GM12878 (cell line): ENCODE results near the gene SLF2. TPM values are rescaled to one million over a fixed set of nuclear protein-coding genes. Genes with fewer than 3 reads are reported as not detected.
A peak's percentile ranks its signal among the peaks of the same experiment; 100 is the strongest.

ENCODE experiments used
- LARP7 ChIP-seq: fragments of 450-650 bp; IDR thresholded peaks from 2 replicates; pipeline ENCODE4 v1.6.1; 2017; ENCODE audit warnings: mild to moderate bottlenecking
- MYB ChIP-seq: fragments of 150-350 bp; IDR thresholded peaks from 2 replicates; pipeline ENCODE4 v1.6.1; 2014; ENCODE audit warnings: mild to moderate bottlenecking, low read depth, low read length, borderline replicate concordance
- NFIC ChIP-seq: IDR thresholded peaks from 2 replicates; pipeline ENCODE4 v1.6.1; 2012; ENCODE audit warnings: low read depth, mild to moderate bottlenecking, inconsistent platforms, low read length, moderate library complexity
- RUNX3 ChIP-seq: IDR thresholded peaks from 2 replicates; pipeline ENCODE4 v1.6.1; 2012; ENCODE audit warnings: low read length, inconsistent platforms
- ZNF24 ChIP-seq: fragments of 450-650 bp; IDR thresholded peaks from 2 replicates; pipeline ENCODE4 v1.6.1; 2017; ENCODE audit warnings: antibody characterized with exemption, mild to moderate bottlenecking
- ZSCAN29 ChIP-seq: fragments of 450-650 bp; IDR thresholded peaks from 2 replicates; pipeline ENCODE4 v1.6.1; 2017; ENCODE audit warnings: mild to moderate bottlenecking, moderate library complexity
- polyA plus RNA-seq, 11 experiments: library from polyadenylated mRNA; depleted of rRNA in 4 of 11; unstranded in 6 of 11; stranded (reverse) in 5 of 11; fragments of >200 nt; fragmentation: Nextera tagmentation in 4 of 11; fragmentation: Illumina TruSeq in 1 of 11; extraction: Ambion mirVana in 4 of 11; extraction: Trizol in 1 of 11; gene quantifications; 1 replicate in 1 of 11; 2 replicates in 10 of 11; pipeline versions ENCODE4 v1.2.1 to v1.2.3, GENCODE V29; 2011 to 2016; ENCODE audit warnings: inconsistent platforms in 2 of 11, missing spikeins in 2 of 11, low read depth in 1 of 11
- total RNA-seq, 4 experiments: library from RNA; depleted of rRNA in 3 of 4; stranded (reverse); fragments of >200 nt in 3 of 4; fragmentation: Illumina TruSeq in 1 of 4; extraction: Trizol in 1 of 4; gene quantifications; 2 replicates each; pipeline versions ENCODE4 v1.2.1 to v1.2.3, GENCODE V29; 2013 to 2021
- TF ChIP-seq, protein P1 (sequence below): fragments of 450-650 bp; IDR thresholded peaks from 2 replicates; pipeline ENCODE4 v1.6.1; 2017; ENCODE audit warnings: mild to moderate bottlenecking, moderate library complexity
- TF ChIP-seq, protein P2 (sequence below): IDR thresholded peaks from 2 replicates; pipeline ENCODE4 v1.6.1; 2012; ENCODE audit warnings: low read depth, low read length, improper control_type of control experiment
- TF ChIP-seq, protein P3 (sequence below): fragments of 450-650 bp; IDR thresholded peaks from 2 replicates; pipeline ENCODE4 v1.6.1; 2017; ENCODE audit warnings: mild to moderate bottlenecking
- TF ChIP-seq, protein P4 (sequence below): IDR thresholded peaks from 2 replicates; pipeline ENCODE4 v1.6.1; 2011; ENCODE audit warnings: low read depth, low read length, improper control_type of control experiment, borderline replicate concordance
- TF ChIP-seq, protein P5 (sequence below): fragments of 150-350 bp; IDR thresholded peaks from 2 replicates; pipeline ENCODE4 v1.6.1; 2016; ENCODE audit warnings: low read depth, low read length
- TF ChIP-seq, protein P6 (sequence below): fragments of 450-650 bp; IDR thresholded peaks from 2 replicates; pipeline ENCODE4 v1.6.1; 2016; ENCODE audit warnings: mild to moderate bottlenecking, moderate library complexity, borderline replicate concordance

The SLF2 gene
- total and polyA plus RNA-seq, 10 of the 15 experiments (the other 5 are each of a cell fraction or from before 2014, with no cell fraction given), result 3.0 to 25.2 (median 17.9) TPM

DNA sequence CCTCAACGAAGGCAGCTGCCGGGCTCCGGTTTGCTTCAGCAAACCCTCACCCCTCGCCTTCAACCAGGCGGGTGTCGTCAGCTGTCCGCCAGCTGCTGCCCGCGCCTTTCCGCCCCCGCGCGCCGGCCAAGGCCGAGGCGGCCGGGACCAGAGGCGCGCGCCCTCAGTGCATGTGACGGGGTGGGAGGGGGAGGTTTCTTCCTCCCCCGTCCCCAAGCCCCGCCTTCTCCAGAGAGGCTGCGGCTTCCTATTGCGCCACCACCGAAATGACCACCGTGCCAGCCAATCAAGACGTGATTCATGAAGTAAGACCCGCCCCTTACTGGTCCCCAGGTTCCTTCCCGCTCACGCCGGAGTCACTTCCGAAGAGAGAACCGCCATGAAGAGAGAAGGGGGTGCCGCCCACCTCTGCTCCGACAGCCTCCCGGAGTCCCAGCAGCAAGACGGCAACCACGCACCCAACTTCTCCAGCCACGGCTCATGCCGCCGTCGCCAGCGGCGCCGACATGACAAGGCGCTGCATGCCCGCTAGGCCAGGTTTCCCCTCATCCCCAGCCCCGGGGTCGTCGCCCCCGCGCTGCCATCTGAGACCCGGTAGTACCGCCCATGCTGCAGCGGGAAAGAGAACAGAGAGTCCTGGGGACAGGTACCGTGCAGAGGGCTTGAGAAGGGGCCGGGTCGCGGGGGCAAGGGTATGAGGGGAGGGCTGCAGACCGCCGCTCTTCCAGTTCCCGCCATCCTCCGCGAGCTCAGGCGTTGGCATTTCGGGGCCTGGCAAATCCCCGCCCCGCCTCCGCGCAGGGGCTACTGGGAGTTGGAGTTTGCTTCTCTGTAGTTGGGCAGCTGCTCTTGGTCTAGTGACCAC lies at the start of gene SLF2 (continued):
- TF ChIP-seq, protein P1, sequence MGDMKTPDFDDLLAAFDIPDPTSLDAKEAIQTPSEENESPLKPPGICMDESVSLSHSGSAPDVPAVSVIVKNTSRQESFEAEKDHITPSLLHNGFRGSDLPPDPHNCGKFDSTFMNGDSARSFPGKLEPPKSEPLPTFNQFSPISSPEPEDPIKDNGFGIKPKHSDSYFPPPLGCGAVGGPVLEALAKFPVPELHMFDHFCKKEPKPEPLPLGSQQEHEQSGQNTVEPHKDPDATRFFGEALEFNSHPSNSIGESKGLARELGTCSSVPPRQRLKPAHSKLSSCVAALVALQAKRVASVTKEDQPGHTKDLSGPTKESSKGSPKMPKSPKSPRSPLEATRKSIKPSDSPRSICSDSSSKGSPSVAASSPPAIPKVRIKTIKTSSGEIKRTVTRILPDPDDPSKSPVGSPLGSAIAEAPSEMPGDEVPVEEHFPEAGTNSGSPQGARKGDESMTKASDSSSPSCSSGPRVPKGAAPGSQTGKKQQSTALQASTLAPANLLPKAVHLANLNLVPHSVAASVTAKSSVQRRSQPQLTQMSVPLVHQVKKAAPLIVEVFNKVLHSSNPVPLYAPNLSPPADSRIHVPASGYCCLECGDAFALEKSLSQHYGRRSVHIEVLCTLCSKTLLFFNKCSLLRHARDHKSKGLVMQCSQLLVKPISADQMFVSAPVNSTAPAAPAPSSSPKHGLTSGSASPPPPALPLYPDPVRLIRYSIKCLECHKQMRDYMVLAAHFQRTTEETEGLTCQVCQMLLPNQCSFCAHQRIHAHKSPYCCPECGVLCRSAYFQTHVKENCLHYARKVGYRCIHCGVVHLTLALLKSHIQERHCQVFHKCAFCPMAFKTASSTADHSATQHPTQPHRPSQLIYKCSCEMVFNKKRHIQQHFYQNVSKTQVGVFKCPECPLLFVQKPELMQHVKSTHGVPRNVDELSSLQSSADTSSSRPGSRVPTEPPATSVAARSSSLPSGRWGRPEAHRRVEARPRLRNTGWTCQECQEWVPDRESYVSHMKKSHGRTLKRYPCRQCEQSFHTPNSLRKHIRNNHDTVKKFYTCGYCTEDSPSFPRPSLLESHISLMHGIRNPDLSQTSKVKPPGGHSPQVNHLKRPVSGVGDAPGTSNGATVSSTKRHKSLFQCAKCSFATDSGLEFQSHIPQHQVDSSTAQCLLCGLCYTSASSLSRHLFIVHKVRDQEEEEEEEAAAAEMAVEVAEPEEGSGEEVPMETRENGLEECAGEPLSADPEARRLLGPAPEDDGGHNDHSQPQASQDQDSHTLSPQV, result 0 out of 2 replicates have a peak, but pooled peaks have one; percentile 38
- TF ChIP-seq NFIC (no peak), RUNX3 (peak; percentile 15; the same call in 1 of the 2 replicates), MYB (no peak), LARP7 (peak; percentile 79), ZNF24 (no peak), ZSCAN29 (no peak)
- TF ChIP-seq, protein P2, sequence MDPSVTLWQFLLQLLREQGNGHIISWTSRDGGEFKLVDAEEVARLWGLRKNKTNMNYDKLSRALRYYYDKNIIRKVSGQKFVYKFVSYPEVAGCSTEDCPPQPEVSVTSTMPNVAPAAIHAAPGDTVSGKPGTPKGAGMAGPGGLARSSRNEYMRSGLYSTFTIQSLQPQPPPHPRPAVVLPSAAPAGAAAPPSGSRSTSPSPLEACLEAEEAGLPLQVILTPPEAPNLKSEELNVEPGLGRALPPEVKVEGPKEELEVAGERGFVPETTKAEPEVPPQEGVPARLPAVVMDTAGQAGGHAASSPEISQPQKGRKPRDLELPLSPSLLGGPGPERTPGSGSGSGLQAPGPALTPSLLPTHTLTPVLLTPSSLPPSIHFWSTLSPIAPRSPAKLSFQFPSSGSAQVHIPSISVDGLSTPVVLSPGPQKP, result no peak
- TF ChIP-seq, protein P3, sequence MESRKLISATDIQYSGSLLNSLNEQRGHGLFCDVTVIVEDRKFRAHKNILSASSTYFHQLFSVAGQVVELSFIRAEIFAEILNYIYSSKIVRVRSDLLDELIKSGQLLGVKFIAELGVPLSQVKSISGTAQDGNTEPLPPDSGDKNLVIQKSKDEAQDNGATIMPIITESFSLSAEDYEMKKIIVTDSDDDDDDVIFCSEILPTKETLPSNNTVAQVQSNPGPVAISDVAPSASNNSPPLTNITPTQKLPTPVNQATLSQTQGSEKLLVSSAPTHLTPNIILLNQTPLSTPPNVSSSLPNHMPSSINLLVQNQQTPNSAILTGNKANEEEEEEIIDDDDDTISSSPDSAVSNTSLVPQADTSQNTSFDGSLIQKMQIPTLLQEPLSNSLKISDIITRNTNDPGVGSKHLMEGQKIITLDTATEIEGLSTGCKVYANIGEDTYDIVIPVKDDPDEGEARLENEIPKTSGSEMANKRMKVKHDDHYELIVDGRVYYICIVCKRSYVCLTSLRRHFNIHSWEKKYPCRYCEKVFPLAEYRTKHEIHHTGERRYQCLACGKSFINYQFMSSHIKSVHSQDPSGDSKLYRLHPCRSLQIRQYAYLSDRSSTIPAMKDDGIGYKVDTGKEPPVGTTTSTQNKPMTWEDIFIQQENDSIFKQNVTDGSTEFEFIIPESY, result no peak
- TF ChIP-seq, protein P4, sequence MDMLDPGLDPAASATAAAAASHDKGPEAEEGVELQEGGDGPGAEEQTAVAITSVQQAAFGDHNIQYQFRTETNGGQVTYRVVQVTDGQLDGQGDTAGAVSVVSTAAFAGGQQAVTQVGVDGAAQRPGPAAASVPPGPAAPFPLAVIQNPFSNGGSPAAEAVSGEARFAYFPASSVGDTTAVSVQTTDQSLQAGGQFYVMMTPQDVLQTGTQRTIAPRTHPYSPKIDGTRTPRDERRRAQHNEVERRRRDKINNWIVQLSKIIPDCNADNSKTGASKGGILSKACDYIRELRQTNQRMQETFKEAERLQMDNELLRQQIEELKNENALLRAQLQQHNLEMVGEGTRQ, result no peak; the same call in 1 of the 2 replicates
- TF ChIP-seq, protein P5, sequence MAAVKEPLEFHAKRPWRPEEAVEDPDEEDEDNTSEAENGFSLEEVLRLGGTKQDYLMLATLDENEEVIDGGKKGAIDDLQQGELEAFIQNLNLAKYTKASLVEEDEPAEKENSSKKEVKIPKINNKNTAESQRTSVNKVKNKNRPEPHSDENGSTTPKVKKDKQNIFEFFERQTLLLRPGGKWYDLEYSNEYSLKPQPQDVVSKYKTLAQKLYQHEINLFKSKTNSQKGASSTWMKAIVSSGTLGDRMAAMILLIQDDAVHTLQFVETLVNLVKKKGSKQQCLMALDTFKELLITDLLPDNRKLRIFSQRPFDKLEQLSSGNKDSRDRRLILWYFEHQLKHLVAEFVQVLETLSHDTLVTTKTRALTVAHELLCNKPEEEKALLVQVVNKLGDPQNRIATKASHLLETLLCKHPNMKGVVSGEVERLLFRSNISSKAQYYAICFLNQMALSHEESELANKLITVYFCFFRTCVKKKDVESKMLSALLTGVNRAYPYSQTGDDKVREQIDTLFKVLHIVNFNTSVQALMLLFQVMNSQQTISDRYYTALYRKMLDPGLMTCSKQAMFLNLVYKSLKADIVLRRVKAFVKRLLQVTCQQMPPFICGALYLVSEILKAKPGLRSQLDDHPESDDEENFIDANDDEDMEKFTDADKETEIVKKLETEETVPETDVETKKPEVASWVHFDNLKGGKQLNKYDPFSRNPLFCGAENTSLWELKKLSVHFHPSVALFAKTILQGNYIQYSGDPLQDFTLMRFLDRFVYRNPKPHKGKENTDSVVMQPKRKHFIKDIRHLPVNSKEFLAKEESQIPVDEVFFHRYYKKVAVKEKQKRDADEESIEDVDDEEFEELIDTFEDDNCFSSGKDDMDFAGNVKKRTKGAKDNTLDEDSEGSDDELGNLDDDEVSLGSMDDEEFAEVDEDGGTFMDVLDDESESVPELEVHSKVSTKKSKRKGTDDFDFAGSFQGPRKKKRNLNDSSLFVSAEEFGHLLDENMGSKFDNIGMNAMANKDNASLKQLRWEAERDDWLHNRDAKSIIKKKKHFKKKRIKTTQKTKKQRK, result peak; percentile 68
- TF ChIP-seq, protein P6, sequence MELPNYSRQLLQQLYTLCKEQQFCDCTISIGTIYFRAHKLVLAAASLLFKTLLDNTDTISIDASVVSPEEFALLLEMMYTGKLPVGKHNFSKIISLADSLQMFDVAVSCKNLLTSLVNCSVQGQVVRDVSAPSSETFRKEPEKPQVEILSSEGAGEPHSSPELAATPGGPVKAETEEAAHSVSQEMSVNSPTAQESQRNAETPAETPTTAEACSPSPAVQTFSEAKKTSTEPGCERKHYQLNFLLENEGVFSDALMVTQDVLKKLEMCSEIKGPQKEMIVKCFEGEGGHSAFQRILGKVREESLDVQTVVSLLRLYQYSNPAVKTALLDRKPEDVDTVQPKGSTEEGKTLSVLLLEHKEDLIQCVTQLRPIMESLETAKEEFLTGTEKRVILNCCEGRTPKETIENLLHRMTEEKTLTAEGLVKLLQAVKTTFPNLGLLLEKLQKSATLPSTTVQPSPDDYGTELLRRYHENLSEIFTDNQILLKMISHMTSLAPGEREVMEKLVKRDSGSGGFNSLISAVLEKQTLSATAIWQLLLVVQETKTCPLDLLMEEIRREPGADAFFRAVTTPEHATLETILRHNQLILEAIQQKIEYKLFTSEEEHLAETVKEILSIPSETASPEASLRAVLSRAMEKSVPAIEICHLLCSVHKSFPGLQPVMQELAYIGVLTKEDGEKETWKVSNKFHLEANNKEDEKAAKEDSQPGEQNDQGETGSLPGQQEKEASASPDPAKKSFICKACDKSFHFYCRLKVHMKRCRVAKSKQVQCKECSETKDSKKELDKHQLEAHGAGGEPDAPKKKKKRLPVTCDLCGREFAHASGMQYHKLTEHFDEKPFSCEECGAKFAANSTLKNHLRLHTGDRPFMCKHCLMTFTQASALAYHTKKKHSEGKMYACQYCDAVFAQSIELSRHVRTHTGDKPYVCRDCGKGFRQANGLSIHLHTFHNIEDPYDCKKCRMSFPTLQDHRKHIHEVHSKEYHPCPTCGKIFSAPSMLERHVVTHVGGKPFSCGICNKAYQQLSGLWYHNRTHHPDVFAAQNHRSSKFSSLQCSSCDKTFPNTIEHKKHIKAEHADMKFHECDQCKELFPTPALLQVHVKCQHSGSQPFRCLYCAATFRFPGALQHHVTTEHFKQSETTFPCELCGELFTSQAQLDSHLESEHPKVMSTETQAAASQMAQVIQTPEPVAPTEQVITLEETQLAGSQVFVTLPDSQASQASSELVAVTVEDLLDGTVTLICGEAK, result peak; percentile 66; the same call in 1 of the 2 replicates
